Thyroid gland (tissue), 4 donors: ENCODE measurements around the gene NUPR2. TPM values are rescaled to one million over a fixed set of nuclear protein-coding genes. Genes with fewer than 3 reads are reported as not detected.
"Not testable (repeated sequence)": the region's sequence is repeated elsewhere in the genome, so short reads cannot be mapped to it uniquely, and the experiment has no call there.

Experiments
- DNase-seq, 2 donors: peaks; one replicate each; pipeline ENCODE4 v3.0.0-alpha.2; 2019
- H3K27ac ChIP-seq, 3 donors: fragments of 200-600 bp; sonication (generic); 1 replicate in 2 of 3; 2 replicates in 1 of 3; pipeline ENCODE4 v1.5.1; 2016 to 2019; ENCODE audit warnings: mild to moderate bottlenecking in 1 of 3, moderate library complexity in 1 of 3
- H3K27me3 ChIP-seq: fragments of 200-600 bp; sonication (generic); one replicate; pipeline ENCODE4 v1.5.1; 2019
- H3K36me3 ChIP-seq, 2 donors: fragments of 200-600 bp; sonication (generic); one replicate each; pipeline ENCODE4 v1.5.1; 2016 to 2019
- H3K4me1 ChIP-seq, 2 donors: fragments of 200-600 bp; sonication (generic); one replicate each; pipeline ENCODE4 v1.5.1; 2017 to 2019
- H3K4me3 ChIP-seq, 3 donors: fragments of 200-600 bp; sonication (generic); replicated peaks in 1 of 3; 1 replicate in 2 of 3; 2 replicates in 1 of 3; pipeline ENCODE4 v1.5.1; 2016; ENCODE audit warnings: mild to moderate bottlenecking in 1 of 3
- H3K9me3 ChIP-seq: fragments of 200-600 bp; sonication (generic); one replicate; pipeline ENCODE4 v1.5.1; 2017
- CTCF ChIP-seq, 6 experiments: fragments of 200-600 bp in 3 of 6; fragments of 450-650 bp in 3 of 6; sonication (generic) in 3 of 6; IDR thresholded peaks; one replicate each; pipeline ENCODE4 v1.5.1; 2016 to 2019; ENCODE audit warnings: antibody characterized with exemption in 6 of 6, mild to moderate bottlenecking in 2 of 6, inconsistent platforms in 1 of 6, moderate library complexity in 1 of 6
- POLR2A ChIP-seq, 2 donors: fragments of 450-650 bp; IDR thresholded peaks; one replicate each; pipeline ENCODE4 v1.6.1; 2017; ENCODE audit warnings: antibody characterized with exemption in 2 of 2, mild to moderate bottlenecking in 2 of 2, moderate library complexity in 1 of 2
- WGBS, 2 donors: methylation state at CpG; one replicate each; pipeline ENCODE4 v1.1.5; 2017; 5-methylcytosine and 5-hydroxymethylcytosine counted together
- intact Hi-C: fragments of 100-400 bp; cut with DNase I; formaldehyde crosslinking; loops from one replicate; pipeline ENCODE4 v1.15.1; 2023
- total RNA-seq, 4 donors: library from RNA; depleted of rRNA; stranded (reverse); fragments of >200 nt; gene quantifications; one replicate each; pipeline ENCODE4 v1.2.3, GENCODE V29; 2016

Gene NUPR2
- total RNA-seq, 4 donors from 2014 or later: 26.3 to 38.5 (median 34.5) TPM

- peak; percentile 55 to 64 for DNase-seq
- Histone ChIP-seq H3K9me3 (no peaks in the 10 kb centered on the region), H3K36me3 (no peaks in the 10 kb centered on the region), H3K27me3 (no peaks in the 10 kb centered on the region), H3K27ac (no peak overlapping the region), H3K4me3 (no peak overlapping the region), H3K4me1 (peaks cover 4 to 14% of the 10 kb centered on the region in 2 donors)
- 21 to 48% methylated on average over 3 to 5 of the region's 6 CpGs for WGBS, 2 donors
- no peak for TF ChIP-seq CTCF (IDR thresholded peaks at IDR 0.05)
- TF ChIP-seq POLR2A (IDR thresholded peaks at IDR 0.05): no peak
- intact Hi-C loops: no loop called here
Measured at GRCh38 chr7:56124981-56125380, 8.8 kb upstream of the NUPR2 start.

GRCh38 chr7:56121440-56121839 lies 5.2 kb upstream of the NUPR2 start:
- DNase-seq: no peak
- Histone ChIP-seq H3K36me3 (no peaks in the 10 kb centered on the region), H3K4me3 (no peak overlapping the region), H3K27me3 (no peaks in the 10 kb centered on the region), H3K27ac (no peak overlapping the region), H3K4me1 (peaks cover 4 to 14% of the 10 kb centered on the region in 2 donors), H3K9me3 (no peaks in the 10 kb centered on the region)
- TF ChIP-seq POLR2A (IDR thresholded peaks at IDR 0.05) (no peak), CTCF (IDR thresholded peaks at IDR 0.05) (no peak)
- intact Hi-C loops: no loop called here
- WGBS, 2 donors: 90 to 91% methylated on average over 6 of the region's 6 CpGs

GRCh38 chr7:56112244-56112643 lies 4.0 kb downstream of the NUPR2 start:
- H3K4me3 ChIP-seq, H3K27me3 ChIP-seq, H3K36me3 ChIP-seq, H3K27ac ChIP-seq, H3K9me3 ChIP-seq, intact Hi-C loops, DNase-seq, H3K4me1 ChIP-seq: not testable (repeated sequence)
- WGBS, 2 donors: 87 to 94% methylated on average over 3 of the region's 3 CpGs

- 81 to 100% methylated on average over 1 of the region's 1 CpG for WGBS, 2 donors
- Histone ChIP-seq H3K27ac (no peak overlapping the region), H3K4me1 (peaks cover 0 to under 1% of the 10 kb centered on the region in 2 donors), H3K27me3 (no peaks in the 10 kb centered on the region), H3K9me3 (no peaks in the 10 kb centered on the region), H3K4me3 (no peak overlapping the region), H3K36me3 (no peaks in the 10 kb centered on the region)
- no peak for TF ChIP-seq POLR2A (IDR thresholded peaks at IDR 0.05)
- TF ChIP-seq CTCF (IDR thresholded peaks at IDR 0.05): no peak
- no peak for DNase-seq
- intact Hi-C loops: no loop called here
Measured at GRCh38 chr7:56110611-56111010, 5.6 kb downstream of the NUPR2 start.

GRCh38 chr7:56107954-56108258 lies 8.3 kb downstream of the NUPR2 start:
- peaks cover 13 to 14% of the 10 kb centered on the region in 2 donors for H3K36me3 ChIP-seq
- no peaks in the 10 kb centered on the region for H3K9me3 ChIP-seq
- H3K4me3 ChIP-seq: no peak overlapping the region
- no peaks in the 10 kb centered on the region for H3K27me3 ChIP-seq
- DNase-seq: no peak
- peaks cover 8 to 10% of the 10 kb centered on the region in 2 donors for H3K4me1 ChIP-seq
- TF ChIP-seq CTCF (IDR thresholded peaks at IDR 0.05): no peak
- TF ChIP-seq POLR2A (IDR thresholded peaks at IDR 0.05): no peak
- WGBS, 2 donors: 96 to 97% methylated on average over 1 of the region's 1 CpG
- H3K27ac ChIP-seq: no peak overlapping the region
- intact Hi-C loops: no loop called here
